Sciatic nerve (tissue), 2 donors: Measurements from ENCODE around the gene GLIS2. TPM values are rescaled to one million over a fixed set of nuclear protein-coding genes. Genes with fewer than 3 reads are reported as not detected.

Experiments used
- ATAC-seq: fragments of 200-7000 bp; cut with Tn5 transposase; one replicate; pipeline ENCODE4 v1.9.1; 2020; ENCODE audit warnings: mild to moderate bottlenecking, moderate library complexity
- DNase-seq: peaks from one replicate; pipeline ENCODE4 v3.0.0-alpha.2; 2020; ENCODE audit warnings: low spot score
- intact Hi-C: fragments of 100-400 bp; cut with DNase I; formaldehyde crosslinking; loops from one replicate; pipeline ENCODE4 v1.14.2; 2022
- total RNA-seq: library from RNA; stranded (reverse); fragmentation: NEBNext Ultra II Directional; extraction: Animal tissue kit (Norgen Biotek cat#: 25700); gene quantifications from one replicate; pipeline ENCODE4 v1.2.1, GENCODE V29; 2021
- donor health status: DM: no; HTN: no; CAD: no.
- donor health status: DM: no; HTN: no; CAD: no.

Gene GLIS2
- total RNA-seq, 1 donor from 2014 or later: 39.4 TPM

DNA sequence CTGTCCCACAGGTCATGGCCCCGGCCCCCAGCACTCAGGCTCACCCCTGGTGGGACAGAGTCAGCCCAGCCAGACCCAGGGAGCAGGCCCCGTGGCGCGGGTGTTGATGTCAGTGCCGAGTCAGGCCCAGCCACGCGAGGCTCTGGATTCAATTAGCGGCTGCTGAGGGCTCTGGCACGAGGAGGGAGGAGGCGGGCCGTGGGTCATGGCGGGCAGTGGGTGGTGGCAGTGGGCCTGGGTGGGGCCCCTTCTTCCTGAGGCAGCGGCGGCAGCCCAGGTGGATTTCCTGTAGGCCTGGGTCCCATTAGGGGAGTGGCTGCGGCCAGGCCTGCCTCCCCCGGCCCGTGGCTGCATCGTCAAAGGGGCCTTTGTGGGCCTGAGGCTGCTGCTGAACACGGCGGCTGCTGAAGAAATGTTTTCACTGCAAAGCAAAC is 68.7 kb downstream of the GLIS2 start:
- peak; percentile 77 for ATAC-seq
- intact Hi-C loops: no loop called here
- DNase-seq: peak; percentile 86

DNA sequence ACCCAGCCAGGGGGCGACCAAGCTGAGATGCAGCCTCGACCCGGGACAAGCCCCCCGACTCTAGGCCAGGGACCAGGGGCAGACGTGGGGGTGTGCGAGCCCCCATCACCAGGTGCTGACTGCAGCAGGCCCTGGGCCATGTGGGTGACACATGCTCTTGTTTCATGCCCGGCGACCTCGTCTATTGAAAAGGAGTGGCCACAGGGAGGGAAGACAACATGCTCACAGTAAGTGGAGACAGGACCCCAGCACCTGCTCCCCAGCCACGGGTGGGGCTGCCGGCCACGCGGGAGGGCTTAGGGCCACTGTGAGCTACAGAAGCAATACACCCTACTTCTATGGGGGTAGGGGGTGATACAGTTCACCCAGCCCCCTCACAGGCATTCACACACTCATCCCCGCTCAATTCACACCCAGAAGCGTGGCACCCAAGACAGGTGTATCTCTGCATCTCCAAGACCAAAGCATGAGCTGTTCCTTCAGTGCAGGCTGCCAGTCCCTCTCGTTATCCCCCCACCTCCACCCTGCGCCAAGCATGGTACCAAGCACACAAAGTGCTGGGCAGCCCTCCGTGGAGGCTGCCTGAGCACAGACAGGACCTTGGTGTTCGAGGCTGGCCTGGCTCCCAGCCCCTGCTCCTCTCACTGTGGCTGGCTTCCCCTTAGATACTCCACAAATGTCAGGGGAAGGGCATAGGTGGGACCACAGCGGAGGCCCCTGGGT is 69.4 kb downstream of the GLIS2 start:
- intact Hi-C loops: no loop called here
- ATAC-seq (peak; percentile 1), DNase-seq (no peak)

DNA sequence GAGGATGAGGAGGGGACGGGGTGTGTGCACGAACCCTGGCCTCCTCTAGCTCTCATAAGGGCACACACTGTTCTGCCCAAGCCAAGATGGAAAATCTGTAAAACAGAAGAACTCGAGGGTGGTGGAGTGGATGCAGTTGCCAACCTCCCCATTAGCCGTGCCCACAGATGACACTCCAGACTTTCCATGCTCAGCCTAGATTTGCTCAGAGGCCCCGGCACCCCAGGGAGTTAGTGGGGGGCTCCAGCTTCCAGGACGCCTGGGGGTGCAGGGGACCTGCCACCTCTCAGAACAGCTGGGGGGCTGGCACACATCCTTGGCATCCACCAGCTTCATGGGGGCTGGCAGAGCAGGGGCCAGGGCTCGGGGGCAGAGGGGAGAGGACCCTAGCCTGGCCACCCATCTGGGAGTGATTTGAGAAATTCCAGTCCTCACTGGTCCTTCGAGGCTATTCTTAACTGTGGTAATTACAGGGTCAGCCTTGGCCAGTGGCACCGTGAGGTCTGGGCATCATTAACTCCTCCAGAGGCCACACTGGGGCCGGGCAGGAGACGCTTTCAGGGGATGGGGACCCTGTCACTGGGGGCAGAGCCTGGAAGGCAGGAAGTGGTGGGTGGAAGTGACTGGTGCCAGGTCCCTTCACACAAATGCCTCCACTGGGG is 70.1 kb downstream of the GLIS2 start:
- intact Hi-C loops: no loop called here
- DNase-seq (no peak), ATAC-seq (no peak)

DNA sequence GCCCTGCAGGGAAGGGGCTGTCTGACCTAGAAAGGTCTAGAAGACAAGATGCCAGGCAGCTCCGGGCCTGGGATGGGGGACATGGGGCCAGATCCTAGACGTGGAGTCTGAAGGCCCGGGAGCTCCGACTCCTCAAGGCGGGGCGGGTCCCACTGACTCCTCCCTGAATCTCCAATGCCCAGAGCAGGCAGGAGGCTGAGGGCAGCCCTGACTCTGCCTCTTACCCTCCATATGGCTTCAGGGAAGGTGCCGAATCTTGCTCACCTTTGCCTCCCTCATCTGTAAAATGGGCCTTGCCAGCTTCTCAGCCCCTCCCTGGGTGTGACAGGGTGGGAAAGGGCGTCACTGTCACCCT is 70.6 kb downstream of the GLIS2 start:
- DNase-seq (no peak), ATAC-seq (peak; percentile 6)
- intact Hi-C loops: no loop called here

DNA sequence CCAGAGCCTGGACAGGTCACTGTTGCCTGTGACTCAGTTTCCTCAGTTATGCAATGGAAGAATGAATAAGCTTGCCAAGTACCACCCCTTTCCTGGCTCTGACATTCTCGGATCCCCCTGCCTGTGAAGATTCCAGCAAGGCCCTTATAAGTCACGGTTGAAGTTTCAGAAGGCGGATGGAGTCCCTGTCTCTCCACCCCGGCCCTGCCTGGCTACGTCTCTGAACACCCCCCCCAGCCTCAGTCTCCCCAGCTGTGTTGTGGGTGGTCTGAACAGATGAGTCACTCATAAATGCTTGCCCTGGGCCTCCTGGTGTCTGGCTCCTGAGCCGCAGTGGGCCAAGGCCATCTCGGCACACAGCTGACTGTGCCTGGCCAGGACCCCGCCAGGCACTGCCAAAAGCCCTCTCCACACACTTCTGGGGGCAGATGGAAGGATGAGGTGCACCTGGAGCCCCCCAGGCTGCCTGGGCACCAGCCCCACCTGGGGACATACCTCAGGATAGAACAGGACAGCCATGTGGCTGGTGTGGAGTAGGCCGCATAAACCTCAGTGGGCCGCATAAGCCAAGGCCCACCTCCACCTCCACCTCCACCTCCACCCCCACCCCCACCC is 71.2 kb downstream of the GLIS2 start:
- no peak for ATAC-seq
- intact Hi-C loops: no loop called here
- no peak for DNase-seq

DNA sequence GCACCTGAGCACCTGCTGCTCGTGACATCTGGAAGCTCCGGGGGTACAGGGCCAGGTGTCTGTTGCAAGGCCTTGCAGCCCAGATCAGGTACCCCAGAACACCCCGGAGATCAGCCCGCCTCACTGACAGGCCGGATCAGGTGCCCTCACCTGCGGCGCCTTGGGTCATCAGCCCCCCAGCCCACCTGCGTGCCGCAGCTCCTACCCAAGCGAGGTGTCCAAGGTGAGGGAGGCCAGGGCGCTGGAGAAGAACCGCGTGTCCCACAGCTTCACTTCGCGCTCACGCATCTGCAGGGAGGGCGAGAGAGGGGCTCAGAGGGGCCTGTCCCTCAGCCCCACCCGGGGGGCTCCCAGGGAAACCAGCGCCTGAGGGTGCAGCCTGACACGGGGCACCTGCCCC is 71.9 kb downstream of the GLIS2 start:
- no peak for DNase-seq
- intact Hi-C loops: no loop called here
- ATAC-seq: no peak

DNA sequence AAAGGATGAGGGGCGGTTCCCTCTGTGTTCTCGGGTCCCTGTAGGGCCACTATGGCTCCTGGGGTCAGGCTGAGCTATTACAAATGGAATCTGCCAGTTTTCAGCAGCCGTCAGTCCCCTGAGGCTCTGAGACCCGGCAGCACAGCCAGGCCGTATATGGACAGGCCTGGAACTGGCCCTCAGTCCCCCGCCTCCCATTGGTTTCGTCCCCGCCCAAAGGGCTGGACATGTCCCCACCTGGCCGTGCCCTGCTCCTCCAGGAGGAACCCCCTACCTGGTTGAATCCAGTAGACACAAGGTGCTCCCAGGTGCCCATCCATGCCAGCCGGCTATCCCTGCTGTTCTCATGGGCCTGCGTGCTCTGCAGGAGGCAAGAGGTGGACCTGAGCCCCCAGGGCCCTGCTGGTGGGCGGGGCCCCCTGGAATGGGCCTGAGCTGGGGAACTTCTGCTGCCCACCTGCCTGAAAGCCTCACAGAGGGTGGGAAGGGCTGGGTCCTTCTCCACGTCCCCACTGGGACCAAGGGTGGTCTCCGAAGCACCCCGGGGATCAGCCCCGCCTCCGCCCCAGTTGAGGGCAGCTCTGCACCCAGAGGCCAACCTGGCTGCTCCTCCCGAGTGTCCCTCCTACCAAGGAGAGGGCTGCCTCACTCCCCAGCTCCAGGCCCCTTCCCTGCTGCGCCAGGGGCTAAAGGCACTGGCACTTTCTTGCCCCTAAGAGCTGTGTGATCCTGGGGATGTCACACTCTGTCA is 72.6 kb downstream of the GLIS2 start:
- no peak for ATAC-seq
- DNase-seq: no peak
- intact Hi-C loops: no loop called here

Other genes with a start within 250 kb of the GLIS2 start
- gene ADCY9, start 199.6 kb upstream of the GLIS2 start, total RNA-seq: 25.9 TPM
- 1.9 TPM for gene SRL, start 74.0 kb upstream of the GLIS2 start, total RNA-seq
- gene TFAP4, start 43.0 kb upstream of the GLIS2 start, total RNA-seq: 12.7 TPM
- gene PAM16, start 35.3 kb downstream of the GLIS2 start, total RNA-seq: 37.8 TPM
- 38.4 TPM for gene VASN, start 55.8 kb downstream of the GLIS2 start, total RNA-seq
- gene CORO7, start 100.5 kb downstream of the GLIS2 start, total RNA-seq: 51.5 TPM
- 27.8 TPM for gene DNAJA3, start 109.8 kb downstream of the GLIS2 start, total RNA-seq
- gene NMRAL1, start 158.6 kb downstream of the GLIS2 start, total RNA-seq: 32.8 TPM
- gene HMOX2, start 160.3 kb downstream of the GLIS2 start, total RNA-seq: 26.3 TPM
- 40.6 TPM for gene CDIP1, start 222.7 kb downstream of the GLIS2 start, total RNA-seq
- gene C16orf96, start 240.3 kb downstream of the GLIS2 start, total RNA-seq: 0.22 TPM